GM19372 (cell line): Measurements from ENCODE around the gene HNRNPM.
"Not testable (repeated sequence)": the region's sequence is repeated elsewhere in the genome, so short reads cannot be mapped to it uniquely, and the experiment has no call there.

Experiments used
- ATAC-seq: cut with Tn5 transposase; IDR thresholded peaks from one replicate; pipeline ENCODE4 v1.9.1; 2021; ENCODE audit warnings: mild to moderate bottlenecking, low read depth, moderate library complexity; ENCODE audit not compliant: unreplicated experiment

Gene HNRNPM

GRCh38 chr19:8421484-8422461 lies 23.0 kb upstream of the HNRNPM start:
- ATAC-seq, result no peak

GRCh38 chr19:8423817-8424223 lies 21.0 kb upstream of the HNRNPM start:
- ATAC-seq, result no peak

- not testable (repeated sequence) for ATAC-seq
Observed at GRCh38 chr19:8425331-8425730, 19.4 kb upstream of the HNRNPM start.

GRCh38 chr19:8426283-8426682 lies 18.5 kb upstream of the HNRNPM start:
- no peak for ATAC-seq

GRCh38 chr19:8429044-8429443 lies 15.7 kb upstream of the HNRNPM start:
- ATAC-seq, result no peak

GRCh38 chr19:8429826-8430225 lies 14.9 kb upstream of the HNRNPM start:
- ATAC-seq, result no peak

- ATAC-seq, result no peak
Observed at GRCh38 chr19:8430650-8431049, 14.1 kb upstream of the HNRNPM start.

GRCh38 chr19:8438236-8438635 lies 6.5 kb upstream of the HNRNPM start:
- no peak for ATAC-seq

GRCh38 chr19:8441725-8442544 lies 2.8 kb upstream of the HNRNPM start:
- ATAC-seq, result no peak

- ATAC-seq, result not testable (repeated sequence)
Observed at GRCh38 chr19:8444140-8444676, 567 bp upstream of the HNRNPM start.

GRCh38 chr19:8445488-8446001 lies 770 bp downstream of the HNRNPM start:
- no peak for ATAC-seq

- no peak for ATAC-seq
Observed at GRCh38 chr19:8446061-8446709, 1.4 kb downstream of the HNRNPM start.

- no peak for ATAC-seq
Observed at GRCh38 chr19:8449830-8450229, 5.1 kb downstream of the HNRNPM start.

GRCh38 chr19:8451377-8451776 lies 6.6 kb downstream of the HNRNPM start:
- ATAC-seq, result no peak

GRCh38 chr19:8451885-8452284 lies 7.1 kb downstream of the HNRNPM start:
- ATAC-seq, result no peak

GRCh38 chr19:8452446-8453123 lies 7.8 kb downstream of the HNRNPM start:
- no peak for ATAC-seq

GRCh38 chr19:8453616-8454015 lies 8.8 kb downstream of the HNRNPM start:
- no peak for ATAC-seq

- no peak for ATAC-seq
Observed at GRCh38 chr19:8454218-8454617, 9.4 kb downstream of the HNRNPM start.

- no peak for ATAC-seq
Observed at GRCh38 chr19:8455018-8455417, 10.2 kb downstream of the HNRNPM start.

GRCh38 chr19:8456064-8456463 lies 11.3 kb downstream of the HNRNPM start:
- ATAC-seq, result no peak
